Activated CD8-positive, alpha-beta T cell treated with anti-CD3 and anti-CD28 coated beads for 36 hours (primary cell): ENCODE results near the gene VGF. TPM values are rescaled to one million over a fixed set of nuclear protein-coding genes. Genes with fewer than 3 reads are reported as not detected.

ENCODE experiments used
- ATAC-seq: fragments of 200-7000 bp; cut with Tn5 transposase; one replicate; pipeline ENCODE4 v1.10.0; 2021; ENCODE audit warnings: mild to moderate bottlenecking, moderate library complexity
- CTCF ChIA-PET: fragments of 350-600 bp; sonication (Branson Sonifier 250); formaldehyde crosslinking; loops from one replicate; lab custom pipeline; 2021; ENCODE audit warnings: antibody characterized with exemption; lab: Charles Lee
- POLR2A ChIA-PET: fragments of 350-600 bp; sonication (Branson Sonifier 250); formaldehyde crosslinking; loops from one replicate; lab custom pipeline; 2021; ENCODE audit warnings: antibody characterized with exemption; lab: Charles Lee
- DNase-seq: peaks from one replicate; pipeline ENCODE4 v3.0.0-alpha.2; 2020
- H3K27ac Mint-ChIP-seq: one replicate; pipeline ENCODE4 v1.8.0; 2021; ENCODE audit warnings: mild to moderate bottlenecking, mixed read lengths
- H3K27me3 Mint-ChIP-seq: one replicate; pipeline ENCODE4 v1.8.0; 2021; ENCODE audit warnings: mixed read lengths
- H3K36me3 Mint-ChIP-seq: one replicate; pipeline ENCODE4 v1.8.0; 2021; ENCODE audit warnings: low read depth, mixed read lengths
- H3K4me1 Mint-ChIP-seq: one replicate; pipeline ENCODE4 v1.8.0; 2021; ENCODE audit warnings: low read depth, mixed read lengths
- H3K4me3 Mint-ChIP-seq: one replicate; pipeline ENCODE4 v1.8.0; 2021; ENCODE audit warnings: mild to moderate bottlenecking, moderate library complexity, mixed read lengths
- H3K9me3 Mint-ChIP-seq: one replicate; pipeline ENCODE4 v1.8.0; 2021; ENCODE audit warnings: mixed read lengths
- intact Hi-C: fragments of 100-400 bp; cut with micrococcal nuclease; formaldehyde crosslinking; loops from one replicate; pipeline ENCODE4 v1.10.0; 2022
- total RNA-seq, 2 experiments: library from RNA; stranded (reverse); gene quantifications; one replicate each; pipeline ENCODE4 v1.2.3, GENCODE V29; 2021
- TF ChIP-seq, protein P1 (sequence below): fragments of 200-600 bp; IDR thresholded peaks from one replicate; pipeline ENCODE4 v1.8.0; 2022; ENCODE audit warnings: antibody characterized with exemption, mild to moderate bottlenecking

Gene VGF
- total RNA-seq, 2 experiments from 2014 or later, result not detected

GRCh38 chr7:101140339-101140699, 25.1 kb downstream of the VGF start:
- peaks cover 41% of the 10 kb centered on the region for H3K4me1 Mint-ChIP-seq
- CTCF ChIA-PET, result interaction anchor here (0.7 to 14.0 kb wide), 8 partner anchors 25 to 182 kb away, joined by 3 to 280 read pairs (median 6); partner anchors contain the start of genes FIS1, IFT22 and VGF
- H3K27me3 Mint-ChIP-seq, result peaks cover 12% of the 10 kb centered on the region
- H3K9me3 Mint-ChIP-seq, result no peaks in the 10 kb centered on the region
- POLR2A ChIA-PET, result interaction anchor here (1.2 kb wide), 1 partner anchor 15 kb away, joined by 3 read pairs; no protein-coding TSS in a partner anchor
- no peak overlapping the region for H3K4me3 Mint-ChIP-seq
- peak overlapping the region; percentile 61 for H3K27ac Mint-ChIP-seq
- ATAC-seq (no peak), DNase-seq (no peak)
- H3K36me3 Mint-ChIP-seq, result no peaks in the 10 kb centered on the region
- intact Hi-C loops, result loop anchor here (10.0 kb wide), 1 partner anchor 144 kb away; no protein-coding TSS in a partner anchor
- TF ChIP-seq, protein P1, sequence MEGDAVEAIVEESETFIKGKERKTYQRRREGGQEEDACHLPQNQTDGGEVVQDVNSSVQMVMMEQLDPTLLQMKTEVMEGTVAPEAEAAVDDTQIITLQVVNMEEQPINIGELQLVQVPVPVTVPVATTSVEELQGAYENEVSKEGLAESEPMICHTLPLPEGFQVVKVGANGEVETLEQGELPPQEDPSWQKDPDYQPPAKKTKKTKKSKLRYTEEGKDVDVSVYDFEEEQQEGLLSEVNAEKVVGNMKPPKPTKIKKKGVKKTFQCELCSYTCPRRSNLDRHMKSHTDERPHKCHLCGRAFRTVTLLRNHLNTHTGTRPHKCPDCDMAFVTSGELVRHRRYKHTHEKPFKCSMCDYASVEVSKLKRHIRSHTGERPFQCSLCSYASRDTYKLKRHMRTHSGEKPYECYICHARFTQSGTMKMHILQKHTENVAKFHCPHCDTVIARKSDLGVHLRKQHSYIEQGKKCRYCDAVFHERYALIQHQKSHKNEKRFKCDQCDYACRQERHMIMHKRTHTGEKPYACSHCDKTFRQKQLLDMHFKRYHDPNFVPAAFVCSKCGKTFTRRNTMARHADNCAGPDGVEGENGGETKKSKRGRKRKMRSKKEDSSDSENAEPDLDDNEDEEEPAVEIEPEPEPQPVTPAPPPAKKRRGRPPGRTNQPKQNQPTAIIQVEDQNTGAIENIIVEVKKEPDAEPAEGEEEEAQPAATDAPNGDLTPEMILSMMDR, result peak; percentile 14

GRCh38 chr7:101138213-101138870, 27.0 kb downstream of the VGF start:
- intact Hi-C loops, result no loop called here
- Mint-ChIP-seq H3K4me1 (peaks cover 49% of the 10 kb centered on the region), H3K36me3 (no peaks in the 10 kb centered on the region), H3K27me3 (peaks cover 9% of the 10 kb centered on the region), H3K9me3 (no peaks in the 10 kb centered on the region), H3K4me3 (peak overlapping the region; percentile 62), H3K27ac (peak overlapping the region; percentile 86)
- POLR2A ChIA-PET, result interaction anchor here (1.9 kb wide), 1 partner anchor 53 kb away, joined by 8 read pairs; the partner anchor contains the start of gene TRIM56
- DNase-seq (peak; percentile 97), ATAC-seq (peak; percentile 88)
- TF ChIP-seq, protein P1, result peak; percentile 94
- CTCF ChIA-PET, result interaction anchor here (0.6 to 14.0 kb wide), 11 partner anchors 9 to 72 kb away, joined by 3 to 280 read pairs (median 6); partner anchors contain the start of gene TRIM56

DNA sequence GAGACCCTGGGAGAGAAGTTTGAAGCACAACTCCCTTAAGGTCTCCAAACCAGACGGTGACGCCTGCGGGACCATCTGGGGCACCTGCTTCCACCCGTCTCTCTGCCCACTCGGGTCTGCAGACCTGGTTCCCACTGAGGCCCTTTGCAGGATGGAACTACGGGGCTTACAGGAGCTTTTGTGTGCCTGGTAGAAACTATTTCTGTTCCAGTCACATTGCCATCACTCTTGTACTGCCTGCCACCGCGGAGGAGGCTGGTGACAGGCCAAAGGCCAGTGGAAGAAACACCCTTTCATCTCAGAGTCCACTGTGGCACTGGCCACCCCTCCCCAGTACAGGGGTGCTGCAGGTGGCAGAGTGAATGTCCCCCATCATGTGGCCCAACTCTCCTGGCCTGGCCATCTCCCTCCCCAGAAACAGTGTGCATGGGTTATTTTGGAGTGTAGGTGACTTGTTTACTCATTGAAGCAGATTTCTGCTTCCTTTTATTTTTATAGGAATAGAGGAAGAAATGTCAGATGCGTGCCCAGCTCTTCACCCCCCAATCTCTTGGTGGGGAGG, 27.6 kb downstream of the VGF start:
- peaks cover 49% of the 10 kb centered on the region for H3K4me1 Mint-ChIP-seq
- TF ChIP-seq, protein P1, result no peak
- DNase-seq (no peak), ATAC-seq (no peak)
- H3K36me3 Mint-ChIP-seq, result no peaks in the 10 kb centered on the region
- H3K9me3 Mint-ChIP-seq, result no peaks in the 10 kb centered on the region
- CTCF ChIA-PET, result interaction anchor here (0.8 to 14.0 kb wide), 10 partner anchors 10 to 71 kb away, joined by 3 to 280 read pairs (median 6); partner anchors contain the start of gene TRIM56
- peak overlapping the region; percentile 86 for H3K27ac Mint-ChIP-seq
- intact Hi-C loops, result no loop called here
- peaks cover 12% of the 10 kb centered on the region for H3K27me3 Mint-ChIP-seq
- peak overlapping the region; percentile 62 for H3K4me3 Mint-ChIP-seq
- POLR2A ChIA-PET, result interaction anchor here (1.9 kb wide), 1 partner anchor 52 kb away, joined by 8 read pairs; the partner anchor contains the start of gene TRIM56

GRCh38 chr7:101134399-101134980, 30.9 kb downstream of the VGF start:
- ChIA-PET CTCF (interaction anchor here (0.9 to 6.1 kb wide), 8 partner anchors 9 to 156 kb away, joined by 3 to 33 read pairs (median 5); no protein-coding TSS in a partner anchor), POLR2A (no interaction called here)
- peaks cover 31% of the 10 kb centered on the region for H3K4me1 Mint-ChIP-seq
- DNase-seq, result no peak
- intact Hi-C loops, result no loop called here
- peaks cover 18% of the 10 kb centered on the region for H3K27me3 Mint-ChIP-seq
- no peaks in the 10 kb centered on the region for H3K9me3 Mint-ChIP-seq
- H3K27ac Mint-ChIP-seq, result no peak overlapping the region
- no peak overlapping the region for H3K4me3 Mint-ChIP-seq
- H3K36me3 Mint-ChIP-seq, result no peaks in the 10 kb centered on the region
- TF ChIP-seq, protein P1, result no peak
- no peak for ATAC-seq
